Measurements from ENCODE around the gene LAMA3. TPM values are rescaled to one million over a fixed set of nuclear protein-coding genes. Genes with fewer than 3 reads are reported as not detected.

The LAMA3 gene
- total and polyA plus RNA-seq, 2 of the 13 experiments (the other 11 are each of a cell fraction or from before 2014, with no cell fraction given): 0.45 to 2.2 TPM

- TF ChIP-seq ZNF574 (CRISPR knock-in tag; IDR thresholded peaks at IDR 0.05) (no peak), MBNL3 (CRISPR knock-in tag; conservative IDR thresholded peaks at IDR 0.05) (no peak), ZGPAT (CRISPR knock-in tag; IDR thresholded peaks at IDR 0.05) (no peak), LCORL (IDR thresholded peaks at IDR 0.05) (no peak), LCORL (CRISPR knock-in tag; IDR thresholded peaks at IDR 0.05) (no peak), ZNF773 (CRISPR knock-in tag; IDR thresholded peaks at IDR 0.05; ENCODE audit: borderline replicate concordance) (no peak), ZMYM2 (CRISPR knock-in tag; IDR thresholded peaks at IDR 0.05) (no peak), ZFP82 (CRISPR knock-in tag; IDR thresholded peaks at IDR 0.05; ENCODE audit: borderline replicate concordance) (no peak), ZNF550 (CRISPR knock-in tag; IDR thresholded peaks at IDR 0.05; ENCODE audit: borderline replicate concordance) (no peak)
- TF ChIP-seq, protein P1, sequence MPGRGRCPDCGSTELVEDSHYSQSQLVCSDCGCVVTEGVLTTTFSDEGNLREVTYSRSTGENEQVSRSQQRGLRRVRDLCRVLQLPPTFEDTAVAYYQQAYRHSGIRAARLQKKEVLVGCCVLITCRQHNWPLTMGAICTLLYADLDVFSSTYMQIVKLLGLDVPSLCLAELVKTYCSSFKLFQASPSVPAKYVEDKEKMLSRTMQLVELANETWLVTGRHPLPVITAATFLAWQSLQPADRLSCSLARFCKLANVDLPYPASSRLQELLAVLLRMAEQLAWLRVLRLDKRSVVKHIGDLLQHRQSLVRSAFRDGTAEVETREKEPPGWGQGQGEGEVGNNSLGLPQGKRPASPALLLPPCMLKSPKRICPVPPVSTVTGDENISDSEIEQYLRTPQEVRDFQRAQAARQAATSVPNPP (CRISPR knock-in tag; IDR thresholded peaks at IDR 0.05): no peak
- TF ChIP-seq, protein P2, sequence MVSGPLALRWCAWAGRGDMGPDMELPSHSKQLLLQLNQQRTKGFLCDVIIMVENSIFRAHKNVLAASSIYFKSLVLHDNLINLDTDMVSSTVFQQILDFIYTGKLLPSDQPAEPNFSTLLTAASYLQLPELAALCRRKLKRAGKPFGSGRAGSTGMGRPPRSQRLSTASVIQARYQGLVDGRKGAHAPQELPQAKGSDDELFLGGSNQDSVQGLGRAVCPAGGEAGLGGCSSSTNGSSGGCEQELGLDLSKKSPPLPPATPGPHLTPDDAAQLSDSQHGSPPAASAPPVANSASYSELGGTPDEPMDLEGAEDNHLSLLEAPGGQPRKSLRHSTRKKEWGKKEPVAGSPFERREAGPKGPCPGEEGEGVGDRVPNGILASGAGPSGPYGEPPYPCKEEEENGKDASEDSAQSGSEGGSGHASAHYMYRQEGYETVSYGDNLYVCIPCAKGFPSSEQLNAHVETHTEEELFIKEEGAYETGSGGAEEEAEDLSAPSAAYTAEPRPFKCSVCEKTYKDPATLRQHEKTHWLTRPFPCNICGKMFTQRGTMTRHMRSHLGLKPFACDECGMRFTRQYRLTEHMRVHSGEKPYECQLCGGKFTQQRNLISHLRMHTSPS (CRISPR knock-in tag; IDR thresholded peaks at IDR 0.05; ENCODE audit: low read depth): no peak
- TF ChIP-seq, protein P3, sequence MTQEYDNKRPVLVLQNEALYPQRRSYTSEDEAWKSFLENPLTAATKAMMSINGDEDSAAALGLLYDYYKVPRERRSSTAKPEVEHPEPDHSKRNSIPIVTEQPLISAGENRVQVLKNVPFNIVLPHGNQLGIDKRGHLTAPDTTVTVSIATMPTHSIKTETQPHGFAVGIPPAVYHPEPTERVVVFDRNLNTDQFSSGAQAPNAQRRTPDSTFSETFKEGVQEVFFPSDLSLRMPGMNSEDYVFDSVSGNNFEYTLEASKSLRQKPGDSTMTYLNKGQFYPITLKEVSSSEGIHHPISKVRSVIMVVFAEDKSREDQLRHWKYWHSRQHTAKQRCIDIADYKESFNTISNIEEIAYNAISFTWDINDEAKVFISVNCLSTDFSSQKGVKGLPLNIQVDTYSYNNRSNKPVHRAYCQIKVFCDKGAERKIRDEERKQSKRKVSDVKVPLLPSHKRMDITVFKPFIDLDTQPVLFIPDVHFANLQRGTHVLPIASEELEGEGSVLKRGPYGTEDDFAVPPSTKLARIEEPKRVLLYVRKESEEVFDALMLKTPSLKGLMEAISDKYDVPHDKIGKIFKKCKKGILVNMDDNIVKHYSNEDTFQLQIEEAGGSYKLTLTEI (CRISPR knock-in tag; conservative IDR thresholded peaks at IDR 0.05): no peak
These were observed 90.5 kb downstream of the LAMA3 start (continued) for GRCh38 chr18:23779696-23780303.
